Lower lobe of right lung (tissue), 2 donors: ENCODE data around the gene CYP39A1. TPM values are rescaled to one million over a fixed set of nuclear protein-coding genes. Genes with fewer than 3 reads are reported as not detected.

Experiments
- ATAC-seq, 2 donors: fragments of 200-7000 bp; cut with Tn5 transposase; one replicate each; pipeline ENCODE4 v1.9.1; 2020 to 2022; ENCODE audit warnings: mild to moderate bottlenecking in 2 of 2, moderate library complexity in 2 of 2
- DNase-seq: peaks from one replicate; pipeline ENCODE4 v3.0.0-alpha.2; 2020
- H3K27ac ChIP-seq: fragments of 200-600 bp; one replicate; pipeline ENCODE4 v1.8.0; 2022
- H3K27me3 ChIP-seq: fragments of 200-600 bp; one replicate; pipeline ENCODE4 v1.8.0; 2022; ENCODE audit warnings: low read depth
- H3K36me3 ChIP-seq: fragments of 200-600 bp; one replicate; pipeline ENCODE4 v1.8.0; 2022; ENCODE audit warnings: mild to moderate bottlenecking
- H3K4me1 ChIP-seq: fragments of 200-600 bp; one replicate; pipeline ENCODE4 v1.8.0; 2022
- H3K4me3 ChIP-seq: fragments of 200-600 bp; one replicate; pipeline ENCODE4 v1.8.0; 2022; ENCODE audit warnings: mild to moderate bottlenecking
- H3K9me3 ChIP-seq: fragments of 200-600 bp; one replicate; pipeline ENCODE4 v1.8.0; 2022
- intact Hi-C: fragments of 100-400 bp; cut with DNase I; formaldehyde crosslinking; loops from one replicate; pipeline ENCODE4 v1.11.0; 2022
- total RNA-seq: library from RNA; stranded (reverse); fragmentation: NEBNext Ultra II Directional; extraction: Animal tissue kit (Norgen Biotek cat#: 25700); gene quantifications from one replicate; pipeline ENCODE4 v1.2.1, GENCODE V29; 2021
- TF ChIP-seq, protein P1 (sequence below): fragments of 200-600 bp; IDR thresholded peaks from one replicate; pipeline ENCODE4 v1.8.0; 2022; ENCODE audit warnings: antibody characterized with exemption, mild to moderate bottlenecking
- donor health status: DM: no; HTN: yes; CAD: no; lungs with severe emphysema.

Gene CYP39A1
- total RNA-seq, 1 donor from 2014 or later: 5.4 TPM

DNA sequence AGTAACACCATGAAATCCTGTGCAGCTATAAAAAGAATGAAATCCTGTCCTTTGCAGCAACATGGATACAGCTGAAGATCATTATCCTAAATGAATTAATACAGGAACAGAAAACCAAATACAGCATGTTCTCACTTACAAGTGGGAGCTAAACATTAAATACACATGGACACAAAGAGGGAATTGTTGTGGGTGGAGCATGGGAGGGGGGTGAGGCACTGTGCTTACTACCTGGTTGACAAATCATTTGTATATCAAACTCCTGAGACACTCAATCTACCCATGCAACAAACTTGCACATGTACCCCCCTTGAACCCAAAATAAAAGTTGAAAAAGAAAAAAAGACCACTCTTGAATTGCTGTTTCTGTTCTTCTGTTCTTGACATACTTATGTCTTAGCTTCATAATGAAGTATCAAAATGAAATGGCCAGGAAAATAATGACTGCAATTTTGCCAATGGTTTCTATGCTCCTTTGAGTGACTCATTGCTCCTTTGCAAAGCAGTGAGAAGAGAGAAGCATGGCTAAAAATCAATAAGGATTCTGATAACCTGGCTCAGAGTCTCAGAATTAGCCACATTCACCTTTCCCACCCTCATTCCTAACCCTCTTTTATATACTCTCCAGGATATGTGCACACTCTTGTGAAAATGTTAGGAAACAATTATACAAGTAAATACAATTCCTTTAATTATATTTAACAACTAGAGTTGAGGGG, 71.0 kb downstream of the CYP39A1 start:
- Histone ChIP-seq H3K9me3 (no peaks in the 10 kb centered on the region), H3K4me3 (no peak overlapping the region), H3K36me3 (no peaks in the 10 kb centered on the region), H3K27ac (no peak overlapping the region), H3K4me1 (no peaks in the 10 kb centered on the region), H3K27me3 (no peaks in the 10 kb centered on the region)
- TF ChIP-seq, protein P1, sequence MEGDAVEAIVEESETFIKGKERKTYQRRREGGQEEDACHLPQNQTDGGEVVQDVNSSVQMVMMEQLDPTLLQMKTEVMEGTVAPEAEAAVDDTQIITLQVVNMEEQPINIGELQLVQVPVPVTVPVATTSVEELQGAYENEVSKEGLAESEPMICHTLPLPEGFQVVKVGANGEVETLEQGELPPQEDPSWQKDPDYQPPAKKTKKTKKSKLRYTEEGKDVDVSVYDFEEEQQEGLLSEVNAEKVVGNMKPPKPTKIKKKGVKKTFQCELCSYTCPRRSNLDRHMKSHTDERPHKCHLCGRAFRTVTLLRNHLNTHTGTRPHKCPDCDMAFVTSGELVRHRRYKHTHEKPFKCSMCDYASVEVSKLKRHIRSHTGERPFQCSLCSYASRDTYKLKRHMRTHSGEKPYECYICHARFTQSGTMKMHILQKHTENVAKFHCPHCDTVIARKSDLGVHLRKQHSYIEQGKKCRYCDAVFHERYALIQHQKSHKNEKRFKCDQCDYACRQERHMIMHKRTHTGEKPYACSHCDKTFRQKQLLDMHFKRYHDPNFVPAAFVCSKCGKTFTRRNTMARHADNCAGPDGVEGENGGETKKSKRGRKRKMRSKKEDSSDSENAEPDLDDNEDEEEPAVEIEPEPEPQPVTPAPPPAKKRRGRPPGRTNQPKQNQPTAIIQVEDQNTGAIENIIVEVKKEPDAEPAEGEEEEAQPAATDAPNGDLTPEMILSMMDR: no peak
- ATAC-seq: no peak
- intact Hi-C loops: no loop called here
- no peak for DNase-seq

DNA sequence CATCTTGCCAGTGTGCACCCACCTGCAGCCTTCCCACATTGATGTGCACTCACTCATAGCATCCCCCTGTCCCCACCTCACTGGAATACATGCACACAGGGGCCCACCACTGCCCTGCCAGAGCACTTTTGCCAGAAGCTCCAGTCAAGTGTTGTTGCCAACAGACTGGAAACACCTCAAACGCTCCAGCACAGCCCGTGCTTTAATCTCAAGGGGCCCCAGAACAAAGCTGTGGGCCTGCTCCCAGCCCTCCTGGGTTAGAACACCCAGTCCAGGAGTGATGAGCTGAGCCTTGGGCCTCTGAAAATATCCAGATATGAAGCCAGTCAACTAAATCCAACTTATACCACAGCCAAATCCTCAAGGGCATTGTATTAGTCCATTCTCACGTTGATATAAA, 77.1 kb downstream of the CYP39A1 start:
- Histone ChIP-seq H3K27ac (no peak overlapping the region), H3K36me3 (no peaks in the 10 kb centered on the region), H3K4me3 (no peak overlapping the region), H3K9me3 (no peaks in the 10 kb centered on the region), H3K27me3 (no peaks in the 10 kb centered on the region), H3K4me1 (no peaks in the 10 kb centered on the region)
- intact Hi-C loops: no loop called here
- DNase-seq (no peak), ATAC-seq (no peak)
- TF ChIP-seq, protein P1: no peak

DNA sequence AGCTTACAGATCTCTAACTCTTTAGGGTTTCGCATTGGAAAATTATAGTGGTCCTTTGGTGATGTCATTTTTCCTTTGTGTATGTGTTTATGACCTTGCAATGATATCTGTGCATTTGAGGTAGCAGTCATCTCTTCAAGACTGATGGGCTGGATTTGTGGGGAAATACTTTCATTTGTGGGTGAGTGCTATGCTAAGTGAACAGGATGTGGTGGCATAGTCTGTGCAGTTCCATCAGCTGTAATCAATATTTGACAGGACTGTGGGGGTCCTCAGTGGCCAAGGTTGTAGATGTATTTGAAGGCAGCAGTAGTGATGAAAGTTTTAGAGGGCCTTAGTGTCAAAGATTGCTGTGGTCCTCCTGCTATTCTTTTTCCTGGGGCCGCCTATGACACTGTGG, 79.5 kb downstream of the CYP39A1 start:
- H3K4me1 ChIP-seq: no peaks in the 10 kb centered on the region
- no peak overlapping the region for H3K4me3 ChIP-seq
- DNase-seq (no peak), ATAC-seq (no peak)
- intact Hi-C loops: no loop called here
- TF ChIP-seq, protein P1: no peak
- no peaks in the 10 kb centered on the region for H3K9me3 ChIP-seq
- no peaks in the 10 kb centered on the region for H3K36me3 ChIP-seq
- no peaks in the 10 kb centered on the region for H3K27me3 ChIP-seq
- H3K27ac ChIP-seq: no peak overlapping the region

DNA sequence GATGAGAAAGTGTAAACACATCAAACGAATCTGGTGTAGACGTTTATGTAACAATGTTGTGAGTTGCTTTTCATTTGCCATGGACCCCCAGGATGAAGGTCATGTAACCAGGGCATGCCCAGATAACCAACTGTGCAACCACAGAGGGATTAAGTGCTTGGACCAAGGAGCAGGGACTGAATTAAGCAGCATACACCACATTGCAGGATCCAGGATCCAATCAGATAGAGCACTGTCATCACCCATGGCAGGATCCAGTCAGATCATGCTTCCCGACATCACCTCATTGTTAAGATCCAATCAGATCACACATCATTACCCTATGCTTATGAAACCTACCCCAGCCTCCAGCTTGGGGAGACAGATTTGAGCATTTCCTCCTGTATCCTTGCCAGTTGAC, 87.1 kb downstream of the CYP39A1 start:
- ATAC-seq: no peak
- H3K27ac ChIP-seq: no peak overlapping the region
- no peaks in the 10 kb centered on the region for H3K36me3 ChIP-seq
- TF ChIP-seq, protein P1: no peak
- H3K4me3 ChIP-seq: no peak overlapping the region
- no peaks in the 10 kb centered on the region for H3K4me1 ChIP-seq
- intact Hi-C loops: no loop called here
- no peaks in the 10 kb centered on the region for H3K9me3 ChIP-seq
- DNase-seq: no peak
- H3K27me3 ChIP-seq: no peaks in the 10 kb centered on the region

DNA sequence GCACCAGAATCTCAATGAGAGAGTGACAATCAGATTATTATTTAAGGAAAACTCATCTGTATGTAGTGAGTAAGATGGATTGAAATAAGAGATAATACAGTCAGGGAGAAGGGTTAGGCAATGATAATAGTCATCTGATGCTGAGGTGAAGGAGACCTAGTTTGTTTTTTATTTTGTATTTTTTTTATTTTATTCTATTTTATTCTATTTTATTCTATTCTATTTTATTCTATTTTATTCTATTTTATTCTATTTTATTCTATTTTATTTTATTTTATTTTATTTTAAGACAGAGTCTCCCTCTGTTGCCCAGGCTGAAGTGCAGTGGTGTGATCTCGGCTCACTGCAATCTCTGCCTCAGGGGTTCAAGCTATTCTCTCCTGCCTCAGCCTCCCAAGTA, 88.7 kb downstream of the CYP39A1 start:
- ATAC-seq (no peak), DNase-seq (no peak)
- Histone ChIP-seq H3K4me3 (no peak overlapping the region), H3K9me3 (no peaks in the 10 kb centered on the region), H3K4me1 (no peaks in the 10 kb centered on the region), H3K27ac (no peak overlapping the region), H3K36me3 (no peaks in the 10 kb centered on the region), H3K27me3 (no peaks in the 10 kb centered on the region)
- intact Hi-C loops: no loop called here
- TF ChIP-seq, protein P1: no peak
